HK-2 (cell line): ENCODE data around the gene TTC4.

Experiments
- DNase-seq: peaks from one replicate; pipeline ENCODE4 v3.0.0-alpha.2; 2018; ENCODE audit not compliant: unreplicated experiment

TTC4 gene

GRCh38 chr1:54703471-54703870 lies 12.2 kb upstream of the TTC4 start:
- no peak for DNase-seq

GRCh38 chr1:54705153-54705552 lies 10.5 kb upstream of the TTC4 start:
- no peak for DNase-seq

GRCh38 chr1:54706419-54706818 lies 9.2 kb upstream of the TTC4 start:
- no peak for DNase-seq

GRCh38 chr1:54708385-54708784 lies 7.3 kb upstream of the TTC4 start:
- DNase-seq, result no peak

- no peak for DNase-seq
These were observed 5.9 kb upstream of the TTC4 start for GRCh38 chr1:54709547-54710292.

GRCh38 chr1:54710434-54710833 lies 5.2 kb upstream of the TTC4 start:
- DNase-seq, result no peak

GRCh38 chr1:54710841-54711240 lies 4.8 kb upstream of the TTC4 start:
- no peak for DNase-seq

- DNase-seq, result no peak
These were observed 4.1 kb upstream of the TTC4 start for GRCh38 chr1:54711536-54711935.

GRCh38 chr1:54714881-54715492 lies 674 bp upstream of the TTC4 start:
- no peak for DNase-seq

- no peak for DNase-seq
These were observed 812 bp downstream of the TTC4 start for GRCh38 chr1:54716299-54717047.

GRCh38 chr1:54721719-54722118 lies 6.1 kb downstream of the TTC4 start:
- DNase-seq, result no peak

GRCh38 chr1:54723985-54724384 lies 8.3 kb downstream of the TTC4 start:
- no peak for DNase-seq

GRCh38 chr1:54724771-54725170 lies 9.1 kb downstream of the TTC4 start:
- no peak for DNase-seq

- no peak for DNase-seq
These were observed 12.4 kb downstream of the TTC4 start for GRCh38 chr1:54728027-54728426.

- DNase-seq, result no peak
These were observed 21.0 kb downstream of the TTC4 start for GRCh38 chr1:54736685-54737084.

GRCh38 chr1:54738244-54738643 lies 22.6 kb downstream of the TTC4 start:
- no peak for DNase-seq

GRCh38 chr1:54741531-54741930 lies 25.9 kb downstream of the TTC4 start:
- no peak for DNase-seq

GRCh38 chr1:54742282-54742681 lies 26.6 kb downstream of the TTC4 start:
- DNase-seq, result no peak

GRCh38 chr1:54743416-54744226 lies 28.0 kb downstream of the TTC4 start:
- no peak for DNase-seq

GRCh38 chr1:54744696-54745095 lies 29.0 kb downstream of the TTC4 start:
- DNase-seq, result no peak

GRCh38 chr1:54745274-54745673 lies 29.6 kb downstream of the TTC4 start:
- DNase-seq, result no peak

GRCh38 chr1:54745864-54746263 lies 30.2 kb downstream of the TTC4 start:
- DNase-seq, result no peak
